ENCODE measurements around the gene TTC1.

DNA sequence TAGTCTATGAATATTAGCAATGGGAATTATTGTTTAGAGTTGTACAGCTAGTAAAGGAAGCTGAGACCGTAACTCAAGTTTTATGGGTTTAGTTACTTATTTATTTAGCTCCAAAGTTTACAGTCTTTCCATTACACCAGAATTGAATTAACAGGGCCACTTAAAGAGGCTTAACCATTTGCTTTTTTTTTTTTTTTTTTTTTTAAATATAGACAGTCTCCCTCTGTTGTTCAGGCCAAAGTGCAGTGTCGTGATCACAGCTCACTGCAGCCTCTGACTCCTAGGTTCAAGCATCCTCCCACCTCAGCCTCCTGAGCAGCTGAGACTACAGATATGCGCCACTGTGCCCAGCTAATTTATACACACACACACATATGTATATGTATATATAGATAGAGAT lies 1.4 kb upstream of the TTC1 start:
- TF ChIP-seq POLR2A (IDR thresholded peaks at IDR 0.05; ENCODE audit: low read length) (no peak), GATA1 (IDR thresholded peaks at IDR 0.05; ENCODE audit: low read depth, low read length) (no peak)
